D721Med (cell line): ENCODE results near the gene SLC9A1.

Experiments used
- DNase-seq: peaks from one replicate; pipeline ENCODE4 v3.0.0; 2011; ENCODE audit warnings: low spot score; ENCODE audit not compliant: insufficient read length
- FAIRE-seq: peaks from 2 replicates; lab custom pipeline; 2011; peaks lifted over from hg19 to GRCh38; lab: Jason Lieb, UNC
- CTCF ChIP-seq: IDR thresholded peaks from 2 replicates; pipeline ENCODE4 v1.5.1; 2012; ENCODE audit warnings: mild to moderate bottlenecking, control low read depth; ENCODE audit not compliant: insufficient read depth; ENCODE audit errors: missing control alignments

Gene SLC9A1

GRCh38 chr1:27145934-27146354 lies 9.0 kb downstream of the SLC9A1 start:
- FAIRE-seq (no peak), DNase-seq (no peak)
- no peak for TF ChIP-seq CTCF

GRCh38 chr1:27144920-27145661 lies 9.8 kb downstream of the SLC9A1 start:
- DNase-seq, result no peak
- no peak for FAIRE-seq
- no peak for TF ChIP-seq CTCF

GRCh38 chr1:27144049-27144748 lies 10.7 kb downstream of the SLC9A1 start:
- FAIRE-seq (no peak), DNase-seq (no peak)
- TF ChIP-seq CTCF, result no peak

- no peak for TF ChIP-seq CTCF
- DNase-seq (no peak), FAIRE-seq (no peak)
Observed at GRCh38 chr1:27143401-27143800, 11.5 kb downstream of the SLC9A1 start.

GRCh38 chr1:27142464-27142863 lies 12.5 kb downstream of the SLC9A1 start:
- no peak for TF ChIP-seq CTCF
- FAIRE-seq (no peak), DNase-seq (no peak)

- no peak for TF ChIP-seq CTCF
- DNase-seq, result no peak
- no peak for FAIRE-seq
Observed at GRCh38 chr1:27141266-27142003, 13.5 kb downstream of the SLC9A1 start.
